GM19193 (cell line): Measurements from ENCODE around the gene WWOX.

Experiments used
- POLR2A ChIP-seq: IDR thresholded peaks from 4 replicates; pipeline ENCODE4 v1.6.1; 2011; ENCODE audit not compliant: insufficient read depth, insufficient read length; ENCODE audit errors: extremely low read depth

WWOX gene

GRCh38 chr16:78277321-78278055 lies 178.0 kb downstream of the WWOX start:
- no peak for TF ChIP-seq POLR2A

- no peak for TF ChIP-seq POLR2A
Observed at GRCh38 chr16:78278056-78278450, 178.6 kb downstream of the WWOX start.

GRCh38 chr16:78281115-78281514 lies 181.7 kb downstream of the WWOX start:
- TF ChIP-seq POLR2A = no peak

GRCh38 chr16:78283548-78284251 lies 184.2 kb downstream of the WWOX start:
- TF ChIP-seq POLR2A = no peak

- TF ChIP-seq POLR2A = no peak
Observed at GRCh38 chr16:78284326-78284725, 184.9 kb downstream of the WWOX start.

GRCh38 chr16:78284957-78285434 lies 185.5 kb downstream of the WWOX start:
- no peak for TF ChIP-seq POLR2A

GRCh38 chr16:78285437-78285922 lies 186.0 kb downstream of the WWOX start:
- TF ChIP-seq POLR2A = no peak

GRCh38 chr16:78286065-78286464 lies 186.6 kb downstream of the WWOX start:
- no peak for TF ChIP-seq POLR2A

- no peak for TF ChIP-seq POLR2A
Observed at GRCh38 chr16:78288888-78289287, 189.4 kb downstream of the WWOX start.

GRCh38 chr16:78289373-78289772 lies 189.9 kb downstream of the WWOX start:
- no peak for TF ChIP-seq POLR2A

GRCh38 chr16:78289844-78290277 lies 190.4 kb downstream of the WWOX start:
- TF ChIP-seq POLR2A = no peak

- TF ChIP-seq POLR2A = no peak
Observed at GRCh38 chr16:78290395-78290794, 190.9 kb downstream of the WWOX start.

- no peak for TF ChIP-seq POLR2A
Observed at GRCh38 chr16:78290872-78291591, 191.6 kb downstream of the WWOX start.

- no peak for TF ChIP-seq POLR2A
Observed at GRCh38 chr16:78291604-78292003, 192.2 kb downstream of the WWOX start.
